AG09319 (cell line): ENCODE measurements around the gene CTSW.

Experiments
- DNase-seq: peaks from one replicate; pipeline ENCODE4 v3.0.0-alpha.2; 2010; ENCODE audit warnings: low read depth; ENCODE audit errors: extremely low read depth
- CTCF ChIP-seq: IDR thresholded peaks from 2 replicates; pipeline ENCODE4 v1.5.1; 2011; ENCODE audit warnings: low read depth, mild to moderate bottlenecking, inconsistent platforms, low read length, moderate library complexity

CTSW gene

DNA sequence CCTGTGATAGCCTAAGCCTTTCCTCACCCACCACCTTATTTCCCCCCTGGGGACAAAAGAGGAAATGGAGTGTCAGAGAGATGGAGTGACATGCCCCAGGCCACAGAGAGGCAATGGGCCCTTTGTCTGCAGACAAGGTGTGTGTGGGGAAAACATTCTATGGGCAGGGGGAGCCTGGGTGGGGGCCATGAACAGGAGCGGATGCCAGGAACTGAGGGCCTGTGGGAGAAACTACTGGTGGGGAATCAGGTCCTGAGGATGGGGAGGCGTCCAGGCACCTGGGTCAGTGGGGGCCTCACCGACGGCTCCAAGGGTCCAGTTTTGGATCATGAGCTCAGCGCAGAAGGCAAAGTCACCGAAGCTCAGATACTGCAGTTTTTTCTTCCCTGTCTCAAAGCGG is 5.6 kb downstream of the CTSW start:
- DNase-seq: no peak
- no peak for TF ChIP-seq CTCF

GRCh38 chr11:65885808-65886536 is 6.3 kb downstream of the CTSW start:
- no peak for TF ChIP-seq CTCF
- DNase-seq: no peak

DNA sequence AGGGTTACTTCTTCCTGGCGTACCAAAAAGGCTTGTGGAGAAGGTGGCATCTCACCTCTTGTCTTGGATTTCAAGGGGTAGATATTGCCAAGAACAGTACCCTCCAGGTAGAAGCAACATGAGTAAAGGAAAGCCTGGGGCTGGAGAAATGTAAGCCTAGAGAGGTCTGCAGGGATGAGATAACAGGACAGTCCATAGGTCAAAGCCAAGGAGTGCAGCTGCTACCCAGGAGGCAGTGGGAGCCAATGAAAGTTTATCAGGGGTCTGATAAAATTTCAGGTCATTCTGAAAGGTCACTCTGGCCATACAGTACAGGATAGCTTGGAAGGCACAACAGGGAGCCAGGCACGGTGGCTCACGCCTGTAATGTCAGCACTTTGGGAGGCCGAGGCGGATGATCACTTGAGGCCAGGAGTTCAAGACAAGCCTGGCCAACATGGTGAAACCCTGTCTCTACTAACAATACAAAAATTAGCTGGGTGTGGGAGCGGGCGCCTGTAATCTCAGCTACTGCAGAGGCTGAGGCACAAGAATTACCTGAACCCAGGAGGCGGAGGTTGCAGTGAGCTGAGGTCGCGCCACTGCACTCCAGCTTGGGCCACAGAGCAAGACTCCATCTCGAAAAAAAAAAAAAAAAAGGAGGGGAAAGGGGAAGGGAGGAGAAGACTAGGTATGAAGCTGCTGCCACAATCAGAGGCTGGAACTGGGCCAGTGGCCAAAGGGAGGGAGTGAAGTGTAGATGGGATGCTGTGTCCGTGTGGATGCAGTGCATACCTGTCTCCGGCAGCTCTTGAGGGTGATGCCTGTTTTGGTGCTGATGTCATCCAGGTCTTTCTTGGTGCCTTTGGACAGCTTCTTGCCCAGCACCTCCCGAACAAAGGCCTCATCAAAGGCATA is 7.4 kb downstream of the CTSW start:
- DNase-seq: no peak
- TF ChIP-seq CTCF: no peak

DNA sequence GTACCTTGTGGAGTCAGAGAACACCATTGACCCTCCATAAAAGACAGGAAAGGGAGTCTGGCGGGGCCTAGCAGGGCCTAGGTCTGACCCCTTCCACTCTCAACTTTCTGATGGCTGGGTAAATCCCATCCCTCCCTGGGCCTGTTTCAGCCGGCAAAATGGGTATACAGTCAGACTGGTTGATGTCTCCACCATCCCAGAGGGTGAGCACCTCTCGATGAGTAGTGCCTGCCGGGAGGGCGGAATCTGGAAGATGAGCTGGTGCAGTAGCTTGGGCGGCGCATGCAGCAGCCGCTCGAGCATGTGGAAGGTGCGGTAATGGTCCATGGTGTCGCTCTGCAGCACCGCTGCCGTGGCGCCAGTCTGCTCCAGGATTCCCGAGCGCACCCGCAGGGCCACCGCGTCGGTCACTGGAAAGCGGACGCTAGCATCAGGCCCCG is 8.1 kb downstream of the CTSW start:
- TF ChIP-seq CTCF: no peak
- DNase-seq: no peak

GRCh38 chr11:65888163-65888814 is 8.7 kb downstream of the CTSW start, which contains the start of gene FIBP:
FIBP (minus strand) TSS chr11:65888471; CDS start chr11:65888418, 53 bp downstream.
- TF ChIP-seq CTCF: peak; percentile 73
- peak; percentile 94 for DNase-seq

DNA sequence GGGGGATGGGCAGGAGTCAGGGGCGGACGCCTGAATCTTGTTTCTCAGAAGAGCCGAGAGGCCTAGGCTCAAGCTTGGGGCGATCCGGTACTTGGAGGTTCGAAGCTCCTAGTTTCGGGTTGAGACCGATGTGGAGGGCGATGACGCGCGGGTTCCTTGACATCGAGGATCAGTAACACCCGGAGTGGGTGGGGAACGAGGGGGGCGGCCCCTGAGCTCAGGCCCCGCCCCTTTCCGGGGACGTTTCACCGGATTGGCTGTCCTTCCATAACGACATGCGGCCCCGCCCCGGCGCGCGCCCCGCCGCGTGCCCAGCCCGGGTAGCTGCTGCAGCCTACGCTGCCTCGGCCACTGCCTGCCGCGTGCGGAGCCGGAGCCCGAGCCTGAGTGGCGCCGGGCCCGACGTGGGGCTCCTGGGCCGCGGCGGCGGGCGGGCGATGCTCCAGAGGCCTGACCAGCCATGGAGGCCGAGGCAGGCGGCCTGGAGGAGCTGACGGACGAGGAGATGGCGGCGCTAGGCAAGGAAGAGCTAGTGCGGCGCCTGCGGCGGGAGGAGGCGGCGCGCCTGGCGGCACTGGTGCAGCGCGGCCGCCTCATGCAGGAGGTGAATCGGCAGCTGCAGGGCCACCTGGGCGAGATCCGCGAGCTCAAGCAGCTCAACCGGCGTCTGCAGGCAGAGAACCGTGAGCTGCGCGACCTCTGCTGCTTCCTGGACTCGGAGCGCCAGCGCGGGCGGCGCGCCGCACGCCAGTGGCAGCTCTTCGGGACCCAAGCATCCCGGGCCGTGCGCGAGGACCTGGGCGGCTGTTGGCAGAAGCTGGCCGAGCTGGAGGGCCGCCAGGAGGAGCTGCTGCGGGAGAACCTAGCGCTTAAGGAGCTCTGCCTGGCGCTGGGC is 10.9 kb downstream of the CTSW start, which contains the start of gene CCDC85B:
TSS of gene CCDC85B (plus strand) at position 350 of the 895 bp plus-strand sequence. CDS start at position 461, 111 bp downstream.
- TF ChIP-seq CTCF: no peak
- peak; percentile 93 for DNase-seq
